IPS DF 4.7 (cell line): ENCODE data around the gene ARHGEF38.
"Not testable (repeated sequence)": the region's sequence is repeated elsewhere in the genome, so short reads cannot be mapped to it uniquely, and the experiment has no call there.

Experiments
- DNase-seq: peaks from one replicate; pipeline ENCODE4 v3.0.0-alpha.2; 2013; ENCODE audit warnings: low spot score; ENCODE audit errors: extremely low read depth

ARHGEF38 gene

DNA sequence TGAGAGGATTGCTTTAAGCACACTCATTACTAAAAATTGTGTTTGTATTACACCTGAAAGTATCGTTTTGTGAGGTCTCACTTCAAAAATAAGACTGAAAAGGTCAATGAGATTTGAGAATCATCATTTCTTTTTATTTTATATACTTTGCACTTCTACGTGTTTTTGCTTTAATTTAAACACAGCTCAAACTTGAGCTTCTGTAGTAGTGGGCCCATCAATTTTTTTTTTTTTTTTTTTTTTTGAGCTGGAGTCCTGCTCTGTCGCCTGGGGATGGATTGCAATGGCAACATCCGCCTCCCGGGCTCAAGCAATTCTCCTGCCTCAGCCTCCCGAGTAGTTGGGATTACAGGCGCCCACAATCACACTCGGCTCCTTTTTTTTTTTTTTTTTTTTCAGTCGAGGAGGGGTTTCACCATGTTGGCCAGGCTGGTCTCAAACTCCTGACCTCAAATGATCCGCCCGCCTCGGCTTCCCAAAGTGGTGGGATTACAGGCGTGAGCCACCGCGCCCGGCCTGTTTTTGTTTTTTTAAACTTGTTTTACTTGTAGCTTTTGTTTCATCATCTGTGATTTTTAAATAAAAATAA is 157.7 kb downstream of the ARHGEF38 start:
- no peak for DNase-seq

DNA sequence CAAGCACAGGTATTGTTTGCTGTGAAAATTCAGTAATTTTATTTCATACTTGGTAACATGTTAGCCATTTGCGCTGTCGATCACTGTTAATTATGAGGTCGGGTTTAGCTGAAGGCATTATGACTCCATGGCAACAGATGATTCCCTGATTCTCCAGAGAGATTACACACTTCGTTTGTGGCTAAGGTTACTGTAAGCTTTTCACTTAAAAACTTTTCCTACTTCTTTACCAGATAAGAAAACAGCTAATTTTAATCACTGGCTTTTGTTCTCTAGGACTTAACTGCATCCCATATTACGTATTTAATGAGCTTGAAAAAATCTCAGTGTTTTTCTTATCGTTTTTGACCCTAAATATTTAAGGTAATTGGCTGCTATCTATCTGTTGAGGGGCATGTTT is 158.3 kb downstream of the ARHGEF38 start:
- DNase-seq = no peak

DNA sequence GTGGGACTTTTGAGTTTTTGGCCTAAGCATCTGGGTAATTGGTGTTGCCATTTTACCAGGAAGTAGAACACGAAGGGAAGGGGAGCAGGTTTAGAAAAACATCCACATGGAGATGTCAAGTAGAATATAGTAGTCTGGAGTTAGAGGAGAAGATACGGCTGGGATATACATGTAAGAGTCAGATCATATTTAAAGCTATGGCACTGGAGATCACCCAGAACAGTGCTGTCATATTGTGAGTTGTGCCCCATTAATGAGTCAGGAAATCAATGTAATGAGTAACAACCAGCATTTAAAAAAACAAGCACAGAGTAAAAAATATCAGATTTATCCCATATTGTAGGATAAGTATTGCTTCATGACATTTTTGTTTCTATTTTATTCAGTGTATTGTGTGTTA is 160.3 kb downstream of the ARHGEF38 start:
- DNase-seq = no peak

DNA sequence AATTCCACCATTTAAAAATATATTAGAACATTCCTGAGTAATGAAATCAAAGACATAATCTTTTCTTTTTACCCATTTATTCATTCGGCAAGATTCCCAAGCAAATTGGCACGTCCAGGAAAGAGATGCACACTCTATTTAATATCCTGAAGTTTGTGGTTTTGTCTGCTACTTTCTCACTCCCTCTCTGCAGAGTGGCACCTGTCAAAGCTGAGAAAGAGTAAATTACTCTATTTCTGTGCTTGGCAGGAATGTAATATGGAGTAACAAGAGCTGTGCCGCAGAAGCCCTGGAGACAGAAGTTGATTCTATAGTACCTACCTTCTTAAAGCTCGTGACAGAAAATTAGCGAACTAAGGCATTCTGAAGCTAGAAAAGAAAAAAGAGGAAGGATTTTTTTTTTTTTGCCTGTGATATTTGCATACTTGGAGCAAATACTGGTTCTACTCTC is 161.7 kb downstream of the ARHGEF38 start:
- no peak for DNase-seq

DNA sequence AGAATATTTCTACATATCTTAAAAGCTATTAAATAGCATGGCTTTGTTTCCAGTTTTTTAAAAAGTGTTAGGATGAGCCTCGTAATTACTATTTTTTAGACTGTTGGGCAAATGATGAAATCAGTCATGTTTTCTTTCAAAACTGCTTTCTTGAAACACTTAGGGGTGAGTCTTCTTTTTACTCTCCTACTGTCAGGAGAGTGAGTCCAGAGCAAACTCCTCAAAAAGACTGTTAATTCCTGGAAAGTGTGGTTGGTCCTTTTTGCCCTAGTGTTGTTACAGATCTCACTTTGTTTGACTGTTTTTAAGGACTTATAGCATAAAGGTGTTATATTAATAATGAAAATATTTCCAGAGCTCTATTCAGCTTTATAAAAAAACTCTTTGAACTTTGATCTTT is 162.5 kb downstream of the ARHGEF38 start:
- no peak for DNase-seq

DNA sequence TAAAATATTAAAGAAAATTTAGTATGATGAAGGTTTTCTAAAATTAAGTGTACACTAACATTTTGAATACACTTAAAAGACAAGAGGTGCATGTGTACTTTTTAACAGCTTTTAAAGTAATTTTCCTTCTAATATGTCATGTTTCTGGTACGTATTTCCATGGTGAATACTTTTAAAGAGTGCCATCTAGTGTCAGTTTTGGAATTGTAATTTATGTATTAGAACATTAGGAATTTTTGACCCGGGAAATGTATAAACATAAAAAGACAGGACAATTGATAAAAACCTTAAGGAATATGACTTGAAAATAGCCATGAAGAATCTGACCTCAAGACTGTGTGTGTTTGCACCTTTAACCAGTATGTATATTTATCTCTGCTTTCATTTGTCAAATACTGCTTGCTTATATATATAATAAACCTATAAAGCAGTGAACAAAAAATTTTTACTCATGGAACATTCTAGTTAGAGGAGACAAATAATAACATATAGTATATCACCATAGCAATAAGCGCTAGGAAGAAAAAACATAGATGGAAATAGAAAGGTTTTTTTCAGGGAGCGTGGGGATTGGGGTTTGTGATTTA is 163.4 kb downstream of the ARHGEF38 start:
- no peak for DNase-seq

DNA sequence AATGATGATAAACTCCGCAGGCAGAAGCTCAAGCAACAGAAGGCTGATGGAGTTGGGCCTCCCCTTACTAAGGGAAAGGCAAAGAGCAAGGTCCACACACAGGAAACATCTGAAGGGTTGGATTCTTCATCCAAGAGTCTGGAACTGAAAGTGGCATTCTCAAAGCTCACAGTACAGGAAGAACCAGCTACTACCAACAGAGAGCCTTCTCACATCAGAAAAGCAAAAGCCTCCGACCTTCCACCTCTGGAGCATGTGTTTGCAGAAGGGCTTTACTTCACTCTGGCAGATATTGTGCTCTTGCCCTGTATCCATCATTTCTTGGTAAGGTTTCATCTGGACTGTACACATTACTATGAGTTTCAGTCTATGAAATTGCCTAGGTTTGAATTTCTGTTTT is 166.8 kb downstream of the ARHGEF38 start:
- DNase-seq = no peak

DNA sequence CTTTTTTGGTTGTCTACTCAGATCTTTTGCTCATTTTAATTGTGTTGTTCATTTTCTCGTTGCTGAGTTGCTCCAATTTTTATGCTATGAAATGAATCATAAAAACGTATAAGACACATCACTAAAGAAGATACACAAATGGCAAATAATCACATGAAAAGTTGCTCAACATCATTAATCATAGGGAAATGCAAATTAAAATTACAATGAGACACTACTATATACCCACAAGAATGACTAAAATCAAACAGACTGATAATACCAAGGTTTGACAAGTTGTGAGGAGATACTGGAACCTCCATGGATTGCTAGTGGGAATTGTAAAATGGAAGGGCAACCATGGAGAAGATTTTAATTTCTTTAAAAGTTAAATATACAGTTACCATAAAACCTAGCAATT is 173.2 kb downstream of the ARHGEF38 start:
- no peak for DNase-seq

DNA sequence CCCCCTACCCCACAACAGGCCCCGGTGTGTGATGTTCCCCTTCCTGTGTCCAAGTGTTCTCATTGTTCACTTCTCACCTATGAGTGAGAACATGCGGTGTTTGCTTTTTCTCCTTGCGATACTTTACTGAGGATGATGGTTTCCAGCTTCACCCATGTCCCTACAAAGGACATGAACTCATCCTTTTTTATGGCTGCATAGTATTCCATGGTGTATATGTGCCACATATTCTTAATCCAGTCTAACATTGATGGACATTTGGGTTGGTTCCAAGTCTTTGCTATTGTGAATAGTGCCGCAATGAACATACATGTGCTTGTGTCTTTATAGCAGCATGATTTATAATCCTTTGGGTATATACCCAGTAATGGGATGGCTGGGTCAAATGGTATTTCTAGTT is 177.5 kb downstream of the ARHGEF38 start:
- not testable (repeated sequence) for DNase-seq
